Left lung (tissue), 10 donors: ENCODE results near the gene DMPK. TPM values are rescaled to one million over a fixed set of nuclear protein-coding genes. Genes with fewer than 3 reads are reported as not detected.

Experiments used
- ATAC-seq: fragments of 200-7000 bp; cut with Tn5 transposase; one replicate; pipeline ENCODE4 v1.9.1; 2020; ENCODE audit warnings: moderate library complexity
- DNase-seq, 4 donors: peaks; one replicate each; pipeline ENCODE4 v3.0.0-alpha.2; 2013 to 2020
- H3K27ac ChIP-seq, 2 donors: fragments of 200-600 bp; sonication (generic) in 1 of 2; one replicate each; pipeline versions ENCODE4 v1.5.0 to v1.8.0; 2020 to 2021
- H3K27me3 ChIP-seq, 2 donors: fragments of 200-600 bp; sonication (generic) in 1 of 2; one replicate each; pipeline versions ENCODE4 v1.5.0 to v1.8.0; 2020 to 2021
- H3K36me3 ChIP-seq, 2 donors: fragments of 200-600 bp; sonication (generic) in 1 of 2; one replicate each; pipeline versions ENCODE4 v1.5.0 to v1.8.0; 2020 to 2021
- H3K4me1 ChIP-seq, 2 donors: fragments of 200-600 bp; one replicate each; pipeline ENCODE4 v1.8.0; 2021
- H3K4me3 ChIP-seq, 2 donors: fragments of 200-600 bp; sonication (generic) in 1 of 2; one replicate each; pipeline versions ENCODE4 v1.5.0 to v1.8.0; 2020 to 2021; ENCODE audit warnings: mild to moderate bottlenecking in 1 of 2
- H3K9me3 ChIP-seq, 2 donors: fragments of 200-600 bp; sonication (generic) in 1 of 2; one replicate each; pipeline versions ENCODE4 v1.5.0 to v1.8.0; 2020 to 2021
- intact Hi-C, 2 donors: fragments of 100-400 bp; cut with DNase I; formaldehyde crosslinking; loops; one replicate each; pipeline versions ENCODE4 v1.11.2 to v1.14.2; 2022
- polyA plus RNA-seq, 6 donors: library from polyadenylated mRNA; unstranded; fragments of 120-200 nt; gene quantifications; one replicate each; pipeline ENCODE4 v1.2.1, GENCODE V29; 2013; ENCODE audit not compliant: insufficient read length in 6 of 6
- total RNA-seq, 2 donors: library from RNA; stranded (reverse); fragmentation: NEBNext Ultra II Directional; extraction: Animal tissue kit (Norgen Biotek cat#: 25700); gene quantifications; one replicate each; pipeline ENCODE4 v1.2.1, GENCODE V29; 2021
- TF ChIP-seq, protein P1 (sequence below), 2 donors: fragments of 200-600 bp; sonication (generic) in 1 of 2; IDR thresholded peaks; one replicate each; pipeline versions ENCODE4 v1.5.0 to v1.8.0; 2021; ENCODE audit warnings: antibody characterized with exemption in 2 of 2
- donor health status: DM: no; HTN: yes; CAD: no.
- donor health status: DM: no; HTN: no; CAD: no.

Gene DMPK
- total and polyA plus RNA-seq, 8 donors: 44.6 to 81.7 (median 58.6) TPM

DNA sequence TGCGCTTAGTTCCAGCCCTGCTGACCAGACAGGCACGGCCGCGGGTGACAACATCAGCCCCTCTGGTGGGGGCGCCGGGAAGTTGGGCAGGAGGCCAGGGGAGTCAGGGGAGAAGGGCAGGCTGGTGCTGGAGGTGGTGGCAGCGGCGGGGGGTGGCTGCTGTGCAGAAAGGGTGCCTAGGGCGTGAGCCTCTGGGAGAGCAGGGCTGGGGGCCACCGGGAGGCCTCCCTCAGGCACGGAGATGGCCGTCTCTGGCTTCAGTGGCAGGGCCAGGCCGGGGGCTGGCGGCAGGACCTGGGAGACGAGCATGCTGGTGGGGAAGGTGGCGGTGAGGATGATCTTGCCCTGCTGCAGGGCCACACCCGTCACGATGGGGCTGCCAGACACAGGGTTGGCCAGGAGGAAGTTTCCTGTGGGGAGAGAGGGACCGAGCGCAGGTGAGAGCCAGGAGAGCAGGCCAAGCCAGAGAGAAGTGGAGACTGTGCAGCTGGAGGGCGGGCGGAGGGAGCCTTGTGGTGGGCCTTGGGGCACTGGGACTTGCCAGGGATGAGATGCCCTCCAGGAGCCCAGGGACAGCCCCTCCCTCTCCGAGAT is 16.5 kb downstream of the DMPK start:
- no peak overlapping the region for H3K27ac ChIP-seq
- H3K9me3 ChIP-seq: no peaks in the 10 kb centered on the region
- no peak for ATAC-seq
- TF ChIP-seq, protein P1, sequence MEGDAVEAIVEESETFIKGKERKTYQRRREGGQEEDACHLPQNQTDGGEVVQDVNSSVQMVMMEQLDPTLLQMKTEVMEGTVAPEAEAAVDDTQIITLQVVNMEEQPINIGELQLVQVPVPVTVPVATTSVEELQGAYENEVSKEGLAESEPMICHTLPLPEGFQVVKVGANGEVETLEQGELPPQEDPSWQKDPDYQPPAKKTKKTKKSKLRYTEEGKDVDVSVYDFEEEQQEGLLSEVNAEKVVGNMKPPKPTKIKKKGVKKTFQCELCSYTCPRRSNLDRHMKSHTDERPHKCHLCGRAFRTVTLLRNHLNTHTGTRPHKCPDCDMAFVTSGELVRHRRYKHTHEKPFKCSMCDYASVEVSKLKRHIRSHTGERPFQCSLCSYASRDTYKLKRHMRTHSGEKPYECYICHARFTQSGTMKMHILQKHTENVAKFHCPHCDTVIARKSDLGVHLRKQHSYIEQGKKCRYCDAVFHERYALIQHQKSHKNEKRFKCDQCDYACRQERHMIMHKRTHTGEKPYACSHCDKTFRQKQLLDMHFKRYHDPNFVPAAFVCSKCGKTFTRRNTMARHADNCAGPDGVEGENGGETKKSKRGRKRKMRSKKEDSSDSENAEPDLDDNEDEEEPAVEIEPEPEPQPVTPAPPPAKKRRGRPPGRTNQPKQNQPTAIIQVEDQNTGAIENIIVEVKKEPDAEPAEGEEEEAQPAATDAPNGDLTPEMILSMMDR (IDR thresholded peaks at IDR 0.05): no peak
- H3K36me3 ChIP-seq: no peaks in the 10 kb centered on the region
- intact Hi-C loops: no loop called here
- H3K4me3 ChIP-seq: no peak overlapping the region
- DNase-seq: peak in 1 of 4 donors; percentile 77
- H3K27me3 ChIP-seq: peaks cover 0 to 96% of the 10 kb centered on the region in 2 donors
- peaks cover 13 to 49% of the 10 kb centered on the region in 2 donors for H3K4me1 ChIP-seq

DNA sequence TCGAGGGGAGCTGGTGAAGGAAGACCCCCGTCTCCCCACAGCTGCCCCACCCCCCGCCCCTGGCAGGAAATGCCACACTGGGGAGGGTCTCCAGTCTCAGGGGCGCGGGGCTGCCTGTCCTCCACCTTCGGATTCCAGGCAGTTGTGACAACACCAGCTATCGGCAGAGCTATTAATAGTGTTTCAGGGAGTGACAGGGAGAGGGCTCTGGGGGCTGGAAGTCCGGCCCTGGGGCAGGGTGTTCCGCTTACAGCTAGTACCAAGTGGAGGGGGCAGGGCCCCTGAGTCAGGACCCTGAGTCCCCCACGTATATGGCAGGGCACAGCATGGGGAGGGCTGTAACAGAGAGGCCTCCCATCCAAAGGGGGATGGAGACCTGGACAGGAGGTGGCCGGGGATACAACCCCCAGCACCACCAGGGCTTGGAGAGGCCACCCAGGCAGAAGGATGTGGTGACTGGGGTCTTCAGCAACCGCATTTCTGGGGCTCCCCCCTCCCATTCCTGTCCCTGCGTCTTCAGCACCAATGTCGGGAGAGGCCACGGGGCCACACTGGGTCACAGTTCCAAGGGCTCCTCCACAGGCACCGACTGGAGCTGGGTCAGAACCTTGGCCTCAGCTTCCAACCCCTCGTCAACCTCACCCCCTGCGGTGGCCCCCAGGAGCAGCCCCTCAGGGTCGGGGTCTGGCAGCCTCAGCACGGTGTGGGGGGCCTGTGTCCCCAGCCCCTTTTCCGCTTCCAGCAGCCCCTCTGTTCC is 17.2 kb downstream of the DMPK start:
- Histone ChIP-seq H3K36me3 (no peaks in the 10 kb centered on the region), H3K27me3 (peaks cover 0 to 90% of the 10 kb centered on the region in 2 donors), H3K9me3 (no peaks in the 10 kb centered on the region), H3K4me1 (peaks cover 12 to 42% of the 10 kb centered on the region in 2 donors), H3K27ac (no peak overlapping the region), H3K4me3 (no peak overlapping the region)
- no peak for ATAC-seq
- TF ChIP-seq, protein P1 (IDR thresholded peaks at IDR 0.05): no peak
- no peak for DNase-seq
- intact Hi-C loops: no loop called here

DNA sequence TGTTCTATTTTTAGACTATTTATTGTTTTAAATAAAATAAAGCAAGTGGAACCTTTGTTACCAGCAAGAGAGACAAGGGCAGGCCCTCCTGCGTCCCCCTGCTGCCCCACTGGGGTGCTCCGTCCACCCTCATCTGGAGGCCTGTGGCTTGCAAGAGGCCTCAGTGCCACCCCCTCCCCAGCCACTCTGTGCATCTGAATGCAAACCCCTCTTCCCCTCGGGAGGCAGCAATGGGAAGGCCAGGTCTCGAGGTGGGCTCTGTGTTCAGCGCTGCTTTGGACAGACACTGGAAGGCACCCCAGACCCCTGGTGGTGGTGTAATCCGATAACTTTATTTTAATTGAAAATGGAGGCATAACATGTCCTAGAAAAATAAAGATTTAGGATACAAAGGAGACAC is 17.8 kb downstream of the DMPK start:
- DNase-seq (no peak), ATAC-seq (no peak)
- H3K36me3 ChIP-seq: no peaks in the 10 kb centered on the region
- H3K27me3 ChIP-seq: peaks cover 0 to 90% of the 10 kb centered on the region in 2 donors
- no peaks in the 10 kb centered on the region for H3K9me3 ChIP-seq
- TF ChIP-seq, protein P1 (IDR thresholded peaks at IDR 0.05): no peak
- intact Hi-C loops: no loop called here
- H3K27ac ChIP-seq: no peak overlapping the region
- H3K4me3 ChIP-seq: no peak overlapping the region
- H3K4me1 ChIP-seq: peaks cover 12 to 36% of the 10 kb centered on the region in 2 donors

DNA sequence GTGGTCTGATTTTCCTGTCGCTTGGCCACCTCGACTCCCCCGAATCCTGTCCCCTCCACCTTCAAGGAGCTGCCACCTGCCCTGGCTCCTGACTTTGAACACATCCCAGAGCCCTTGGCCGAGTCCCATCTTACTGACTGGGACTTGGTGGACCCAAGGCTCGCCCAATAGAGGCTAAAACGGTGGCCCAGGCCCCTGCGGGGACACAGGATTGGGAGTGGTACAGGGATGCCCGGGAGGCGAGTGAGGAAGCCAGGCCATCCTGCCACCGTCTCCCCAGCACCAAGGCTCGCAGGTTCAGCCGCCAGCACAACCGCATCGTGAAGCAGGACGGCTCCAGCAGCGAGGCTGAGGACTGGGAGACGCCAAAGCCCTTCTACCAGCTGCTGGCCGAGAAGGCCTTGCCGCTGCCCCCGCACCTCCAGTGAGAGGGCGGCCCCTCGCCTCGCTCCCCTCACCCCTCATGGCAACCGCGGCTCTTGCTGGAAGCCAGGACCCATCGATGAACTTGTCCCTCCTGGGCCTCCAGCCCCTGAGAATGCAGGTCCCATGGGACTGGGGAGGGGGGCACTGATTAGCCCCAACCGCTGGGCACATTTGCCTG is 18.5 kb downstream of the DMPK start:
- H3K27me3 ChIP-seq: peaks cover 0 to 90% of the 10 kb centered on the region in 2 donors
- H3K4me1 ChIP-seq: peaks cover 12 to 29% of the 10 kb centered on the region in 2 donors
- no peaks in the 10 kb centered on the region for H3K9me3 ChIP-seq
- DNase-seq (no peak), ATAC-seq (no peak)
- TF ChIP-seq, protein P1 (IDR thresholded peaks at IDR 0.05): no peak
- H3K27ac ChIP-seq: no peak overlapping the region
- H3K4me3 ChIP-seq: no peak overlapping the region
- intact Hi-C loops: no loop called here
- no peaks in the 10 kb centered on the region for H3K36me3 ChIP-seq
